WTC11 (cell line): ENCODE measurements around the gene PPP1R14C. TPM values are rescaled to one million over a fixed set of nuclear protein-coding genes. Genes with fewer than 3 reads are reported as not detected.

Experiments used
- ATAC-seq: fragments of 200-7000 bp; cut with Tn5 transposase; 2 replicates; pipeline ENCODE4 v1.10.0; 2021; ENCODE audit warnings: mild to moderate bottlenecking, moderate library complexity
- CTCF ChIA-PET: fragments of 300-600 bp; sonication (Branson Sonifier 250); formaldehyde crosslinking; loops from one replicate; lab custom pipeline; 2021; ENCODE audit warnings: antibody characterized with exemption; lab: Charles Lee
- POLR2A ChIA-PET: fragments of 350-600 bp; sonication (Branson Sonifier 250); formaldehyde crosslinking; loops from one replicate; lab custom pipeline; 2021; ENCODE audit warnings: antibody characterized with exemption; lab: Charles Lee
- DNase-seq: peaks from one replicate; pipeline ENCODE4 v3.0.0; 2021; ENCODE audit warnings: low spot score
- H3K27ac Mint-ChIP-seq: 2 replicates; pipeline ENCODE4 v1.8.0; 2021; ENCODE audit warnings: mixed read lengths
- H3K27me3 Mint-ChIP-seq: 2 replicates; pipeline ENCODE4 v1.8.0; 2021; ENCODE audit warnings: low read depth, mild to moderate bottlenecking, moderate library complexity, mixed read lengths
- H3K36me3 Mint-ChIP-seq: 2 replicates; pipeline ENCODE4 v1.8.0; 2021; ENCODE audit warnings: mixed read lengths
- H3K4me1 Mint-ChIP-seq: 2 replicates; pipeline ENCODE4 v1.8.0; 2022; ENCODE audit warnings: mixed read lengths
- H3K4me3 Mint-ChIP-seq: 2 replicates; pipeline ENCODE4 v1.8.0; 2021; ENCODE audit warnings: mild to moderate bottlenecking, moderate library complexity, mixed read lengths
- H3K9me3 Mint-ChIP-seq: 2 replicates; pipeline ENCODE4 v1.8.0; 2021; ENCODE audit warnings: mixed read lengths
- ATF1 ChIP-seq: sonication (generic); formaldehyde crosslinking; IDR thresholded peaks from 2 replicates; pipeline ENCODE4 v1.8.1; 2023; ENCODE audit warnings: mild to moderate bottlenecking, moderate library complexity, missing genetic modification reagents
- CREB1 ChIP-seq: sonication (generic); formaldehyde crosslinking; IDR thresholded peaks from 2 replicates; pipeline ENCODE4 v1.8.0; 2023; ENCODE audit warnings: mild to moderate bottlenecking, missing genetic modification reagents
- ELF4 ChIP-seq: sonication (generic); formaldehyde crosslinking; IDR thresholded peaks from 2 replicates; pipeline ENCODE4 v1.8.1; 2022; ENCODE audit warnings: low read depth, mild to moderate bottlenecking, moderate library complexity, missing genetic modification reagents
- ETV6 ChIP-seq: sonication (generic); formaldehyde crosslinking; IDR thresholded peaks from 2 replicates; pipeline ENCODE4 v1.8.1; 2022; ENCODE audit warnings: mild to moderate bottlenecking, missing genetic modification reagents
- MLX ChIP-seq: sonication (generic); formaldehyde crosslinking; IDR thresholded peaks from 2 replicates; pipeline ENCODE4 v1.8.1; 2023; ENCODE audit warnings: mild to moderate bottlenecking, missing genetic modification reagents, moderate library complexity
- NR2C2 ChIP-seq: sonication (generic); formaldehyde crosslinking; IDR thresholded peaks from 2 replicates; pipeline ENCODE4 v1.8.0; 2022; ENCODE audit warnings: mild to moderate bottlenecking, missing genetic modification reagents
- RELA ChIP-seq: sonication (generic); formaldehyde crosslinking; IDR thresholded peaks from 2 replicates; pipeline ENCODE4 v1.8.1; 2022; ENCODE audit warnings: missing genetic modification reagents, mild to moderate bottlenecking, borderline replicate concordance
- USF2 ChIP-seq: sonication (generic); formaldehyde crosslinking; IDR thresholded peaks from 2 replicates; pipeline ENCODE4 v1.8.1; 2023; ENCODE audit warnings: mild to moderate bottlenecking, missing genetic modification reagents, moderate library complexity
- ZNF317 ChIP-seq: sonication (generic); formaldehyde crosslinking; IDR thresholded peaks from 2 replicates; pipeline ENCODE4 v1.8.1; 2023; ENCODE audit warnings: low read depth, mild to moderate bottlenecking, moderate library complexity, missing genetic modification reagents, borderline replicate concordance
- ZNF416 ChIP-seq: fragments of 250-450 bp; sonication (Bioruptor Pico); IDR thresholded peaks from 2 replicates; pipeline ENCODE4 v1.9.0; 2021; ENCODE audit warnings: mild to moderate bottlenecking, inconsistent platforms
- ZNF423 ChIP-seq: fragments of 250-450 bp; sonication (Bioruptor Pico); IDR thresholded peaks from 2 replicates; pipeline ENCODE4 v2.1.2; 2022; ENCODE audit warnings: mild to moderate bottlenecking, moderate library complexity
- total RNA-seq: library from RNA; stranded (reverse); gene quantifications from 3 replicates; pipeline ENCODE4 v1.2.3, GENCODE V29; 2021
- TF ChIP-seq, protein P1 (sequence below): fragments of 250-450 bp; sonication (Bioruptor Pico); IDR thresholded peaks from 2 replicates; pipeline ENCODE4 v1.9.0; 2021; ENCODE audit warnings: mild to moderate bottlenecking
- TF ChIP-seq, protein P2 (sequence below): sonication (generic); formaldehyde crosslinking; IDR thresholded peaks from 2 replicates; pipeline ENCODE4 v1.8.1; 2022; ENCODE audit warnings: missing genetic modification reagents, borderline replicate concordance
- TF ChIP-seq, protein P3 (sequence below): sonication (generic); formaldehyde crosslinking; IDR thresholded peaks from 2 replicates; pipeline ENCODE4 v1.8.1; 2023; ENCODE audit warnings: mild to moderate bottlenecking, moderate library complexity, missing genetic modification reagents
- TF ChIP-seq, protein P4 (sequence below): fragments of 250-450 bp; sonication (Bioruptor Pico); conservative IDR thresholded peaks from 2 replicates; pipeline ENCODE4 v1.9.0; 2021; ENCODE audit warnings: mild to moderate bottlenecking
- TF ChIP-seq, protein P5 (sequence below): sonication (generic); formaldehyde crosslinking; IDR thresholded peaks from 2 replicates; pipeline ENCODE4 v1.8.1; 2023; ENCODE audit warnings: mild to moderate bottlenecking, missing genetic modification reagents
- TF ChIP-seq, protein P6 (sequence below): fragments of 200-600 bp; IDR thresholded peaks from 2 replicates; pipeline ENCODE4 v1.8.0; 2022; ENCODE audit warnings: antibody characterized with exemption
- TF ChIP-seq, protein P7 (sequence below): sonication (generic); formaldehyde crosslinking; IDR thresholded peaks from 2 replicates; pipeline ENCODE4 v1.8.0; 2023; ENCODE audit warnings: missing genetic modification reagents, mild to moderate bottlenecking, borderline replicate concordance
- TF ChIP-seq, protein P8 (sequence below): sonication (generic); formaldehyde crosslinking; conservative IDR thresholded peaks from 2 replicates; pipeline ENCODE4 v1.8.1; 2022; ENCODE audit warnings: mild to moderate bottlenecking, missing genetic modification reagents

Gene PPP1R14C
- total RNA-seq, 1 experiment from 2014 or later = 1.1 TPM

DNA sequence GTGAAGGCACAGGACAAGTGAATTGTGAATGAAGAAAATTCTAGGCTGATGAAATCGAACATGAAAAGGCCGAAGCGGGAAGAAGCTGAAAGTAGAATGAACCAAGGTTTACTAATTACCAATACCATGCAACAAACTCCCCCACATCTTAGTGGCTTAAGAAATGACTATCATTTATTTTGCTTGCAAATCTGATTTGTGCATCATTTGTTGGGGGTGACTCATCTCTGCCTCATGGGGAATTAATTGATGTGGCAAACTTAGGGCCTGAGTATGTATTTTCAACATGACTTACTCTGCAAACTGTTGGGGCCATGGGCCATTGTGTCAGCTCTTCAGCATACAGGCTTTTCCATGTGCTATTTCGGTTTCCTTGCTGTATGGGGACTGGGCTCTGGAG is 26.8 kb downstream of the PPP1R14C start:
- peaks cover 3% of the 10 kb centered on the region; the same call in 1 of the 2 replicates for H3K9me3 Mint-ChIP-seq
- no peaks in the 10 kb centered on the region for H3K36me3 Mint-ChIP-seq
- no peaks in the 10 kb centered on the region for H3K4me1 Mint-ChIP-seq
- TF ChIP-seq MLX (CRISPR knock-in tag) (no peak), RELA (CRISPR knock-in tag) (no peak), CREB1 (no peak), ZNF317 (CRISPR knock-in tag) (no peak), ZNF423 (no peak), ETV6 (no peak), USF2 (CRISPR knock-in tag) (no peak), ATF1 (no peak), NR2C2 (CRISPR knock-in tag) (no peak), ELF4 (CRISPR knock-in tag) (no peak), ZNF416 (CRISPR knock-in tag) (no peak)
- TF ChIP-seq, protein P1, sequence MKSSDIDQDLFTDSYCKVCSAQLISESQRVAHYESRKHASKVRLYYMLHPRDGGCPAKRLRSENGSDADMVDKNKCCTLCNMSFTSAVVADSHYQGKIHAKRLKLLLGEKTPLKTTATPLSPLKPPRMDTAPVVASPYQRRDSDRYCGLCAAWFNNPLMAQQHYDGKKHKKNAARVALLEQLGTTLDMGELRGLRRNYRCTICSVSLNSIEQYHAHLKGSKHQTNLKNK = no peak
- TF ChIP-seq, protein P2, sequence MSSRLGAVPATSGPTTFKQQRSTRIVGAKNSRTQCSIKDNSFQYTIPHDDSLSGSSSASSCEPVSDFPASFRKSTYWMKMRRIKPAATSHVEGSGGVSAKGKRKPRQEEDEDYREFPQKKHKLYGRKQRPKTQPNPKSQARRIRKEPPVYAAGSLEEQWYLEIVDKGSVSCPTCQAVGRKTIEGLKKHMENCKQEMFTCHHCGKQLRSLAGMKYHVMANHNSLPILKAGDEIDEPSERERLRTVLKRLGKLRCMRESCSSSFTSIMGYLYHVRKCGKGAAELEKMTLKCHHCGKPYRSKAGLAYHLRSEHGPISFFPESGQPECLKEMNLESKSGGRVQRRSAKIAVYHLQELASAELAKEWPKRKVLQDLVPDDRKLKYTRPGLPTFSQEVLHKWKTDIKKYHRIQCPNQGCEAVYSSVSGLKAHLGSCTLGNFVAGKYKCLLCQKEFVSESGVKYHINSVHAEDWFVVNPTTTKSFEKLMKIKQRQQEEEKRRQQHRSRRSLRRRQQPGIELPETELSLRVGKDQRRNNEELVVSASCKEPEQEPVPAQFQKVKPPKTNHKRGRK (CRISPR knock-in tag) = no peak
- TF ChIP-seq, protein P3, sequence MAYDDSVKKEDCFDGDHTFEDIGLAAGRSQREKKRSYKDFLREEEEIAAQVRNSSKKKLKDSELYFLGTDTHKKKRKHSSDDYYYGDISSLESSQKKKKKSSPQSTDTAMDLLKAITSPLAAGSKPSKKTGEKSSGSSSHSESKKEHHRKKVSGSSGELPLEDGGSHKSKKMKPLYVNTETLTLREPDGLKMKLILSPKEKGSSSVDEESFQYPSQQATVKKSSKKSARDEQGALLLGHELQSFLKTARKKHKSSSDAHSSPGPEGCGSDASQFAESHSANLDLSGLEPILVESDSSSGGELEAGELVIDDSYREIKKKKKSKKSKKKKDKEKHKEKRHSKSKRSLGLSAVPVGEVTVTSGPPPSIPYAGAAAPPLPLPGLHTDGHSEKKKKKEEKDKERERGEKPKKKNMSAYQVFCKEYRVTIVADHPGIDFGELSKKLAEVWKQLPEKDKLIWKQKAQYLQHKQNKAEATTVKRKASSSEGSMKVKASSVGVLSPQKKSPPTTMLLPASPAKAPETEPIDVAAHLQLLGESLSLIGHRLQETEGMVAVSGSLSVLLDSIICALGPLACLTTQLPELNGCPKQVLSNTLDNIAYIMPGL (CRISPR knock-in tag) = no peak
- TF ChIP-seq, protein P4, sequence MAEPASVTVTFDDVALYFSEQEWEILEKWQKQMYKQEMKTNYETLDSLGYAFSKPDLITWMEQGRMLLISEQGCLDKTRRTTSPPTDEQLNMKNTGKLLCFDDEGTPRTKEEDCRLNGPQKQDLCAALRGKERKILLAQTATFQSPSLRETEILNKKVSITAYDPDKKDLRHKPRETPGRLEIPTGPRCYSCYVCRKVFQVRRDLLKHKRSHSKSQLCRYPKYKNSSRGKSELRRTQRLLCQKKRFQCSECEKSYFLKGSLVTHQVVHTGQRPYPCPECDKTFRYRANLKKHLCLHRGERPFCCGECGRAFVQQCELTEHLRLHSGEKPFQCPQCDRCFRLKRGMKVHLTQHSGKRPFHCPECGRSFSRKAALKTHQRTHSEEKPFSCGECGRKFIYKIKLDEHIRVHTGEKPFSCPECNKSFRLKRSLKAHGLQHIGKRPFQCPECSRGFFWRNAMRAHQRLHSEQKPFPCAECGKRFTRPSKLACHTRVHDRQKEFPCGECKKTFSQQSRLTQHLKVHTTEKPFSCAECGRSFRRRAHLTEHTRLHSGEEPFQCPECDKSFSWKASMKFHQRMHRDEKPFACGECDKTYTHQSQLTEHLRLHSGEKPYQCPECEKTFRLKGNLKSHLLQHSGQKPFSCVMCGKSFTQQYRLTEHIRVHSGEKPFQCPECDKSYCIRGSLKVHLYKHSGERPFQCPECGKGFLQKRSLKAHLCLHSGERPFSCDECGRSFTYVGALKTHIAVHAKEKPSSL = no peak
- TF ChIP-seq, protein P5, sequence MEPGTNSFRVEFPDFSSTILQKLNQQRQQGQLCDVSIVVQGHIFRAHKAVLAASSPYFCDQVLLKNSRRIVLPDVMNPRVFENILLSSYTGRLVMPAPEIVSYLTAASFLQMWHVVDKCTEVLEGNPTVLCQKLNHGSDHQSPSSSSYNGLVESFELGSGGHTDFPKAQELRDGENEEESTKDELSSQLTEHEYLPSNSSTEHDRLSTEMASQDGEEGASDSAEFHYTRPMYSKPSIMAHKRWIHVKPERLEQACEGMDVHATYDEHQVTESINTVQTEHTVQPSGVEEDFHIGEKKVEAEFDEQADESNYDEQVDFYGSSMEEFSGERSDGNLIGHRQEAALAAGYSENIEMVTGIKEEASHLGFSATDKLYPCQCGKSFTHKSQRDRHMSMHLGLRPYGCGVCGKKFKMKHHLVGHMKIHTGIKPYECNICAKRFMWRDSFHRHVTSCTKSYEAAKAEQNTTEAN (CRISPR knock-in tag) = no peak
- TF ChIP-seq, protein P6, sequence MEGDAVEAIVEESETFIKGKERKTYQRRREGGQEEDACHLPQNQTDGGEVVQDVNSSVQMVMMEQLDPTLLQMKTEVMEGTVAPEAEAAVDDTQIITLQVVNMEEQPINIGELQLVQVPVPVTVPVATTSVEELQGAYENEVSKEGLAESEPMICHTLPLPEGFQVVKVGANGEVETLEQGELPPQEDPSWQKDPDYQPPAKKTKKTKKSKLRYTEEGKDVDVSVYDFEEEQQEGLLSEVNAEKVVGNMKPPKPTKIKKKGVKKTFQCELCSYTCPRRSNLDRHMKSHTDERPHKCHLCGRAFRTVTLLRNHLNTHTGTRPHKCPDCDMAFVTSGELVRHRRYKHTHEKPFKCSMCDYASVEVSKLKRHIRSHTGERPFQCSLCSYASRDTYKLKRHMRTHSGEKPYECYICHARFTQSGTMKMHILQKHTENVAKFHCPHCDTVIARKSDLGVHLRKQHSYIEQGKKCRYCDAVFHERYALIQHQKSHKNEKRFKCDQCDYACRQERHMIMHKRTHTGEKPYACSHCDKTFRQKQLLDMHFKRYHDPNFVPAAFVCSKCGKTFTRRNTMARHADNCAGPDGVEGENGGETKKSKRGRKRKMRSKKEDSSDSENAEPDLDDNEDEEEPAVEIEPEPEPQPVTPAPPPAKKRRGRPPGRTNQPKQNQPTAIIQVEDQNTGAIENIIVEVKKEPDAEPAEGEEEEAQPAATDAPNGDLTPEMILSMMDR = no peak
- TF ChIP-seq, protein P7, sequence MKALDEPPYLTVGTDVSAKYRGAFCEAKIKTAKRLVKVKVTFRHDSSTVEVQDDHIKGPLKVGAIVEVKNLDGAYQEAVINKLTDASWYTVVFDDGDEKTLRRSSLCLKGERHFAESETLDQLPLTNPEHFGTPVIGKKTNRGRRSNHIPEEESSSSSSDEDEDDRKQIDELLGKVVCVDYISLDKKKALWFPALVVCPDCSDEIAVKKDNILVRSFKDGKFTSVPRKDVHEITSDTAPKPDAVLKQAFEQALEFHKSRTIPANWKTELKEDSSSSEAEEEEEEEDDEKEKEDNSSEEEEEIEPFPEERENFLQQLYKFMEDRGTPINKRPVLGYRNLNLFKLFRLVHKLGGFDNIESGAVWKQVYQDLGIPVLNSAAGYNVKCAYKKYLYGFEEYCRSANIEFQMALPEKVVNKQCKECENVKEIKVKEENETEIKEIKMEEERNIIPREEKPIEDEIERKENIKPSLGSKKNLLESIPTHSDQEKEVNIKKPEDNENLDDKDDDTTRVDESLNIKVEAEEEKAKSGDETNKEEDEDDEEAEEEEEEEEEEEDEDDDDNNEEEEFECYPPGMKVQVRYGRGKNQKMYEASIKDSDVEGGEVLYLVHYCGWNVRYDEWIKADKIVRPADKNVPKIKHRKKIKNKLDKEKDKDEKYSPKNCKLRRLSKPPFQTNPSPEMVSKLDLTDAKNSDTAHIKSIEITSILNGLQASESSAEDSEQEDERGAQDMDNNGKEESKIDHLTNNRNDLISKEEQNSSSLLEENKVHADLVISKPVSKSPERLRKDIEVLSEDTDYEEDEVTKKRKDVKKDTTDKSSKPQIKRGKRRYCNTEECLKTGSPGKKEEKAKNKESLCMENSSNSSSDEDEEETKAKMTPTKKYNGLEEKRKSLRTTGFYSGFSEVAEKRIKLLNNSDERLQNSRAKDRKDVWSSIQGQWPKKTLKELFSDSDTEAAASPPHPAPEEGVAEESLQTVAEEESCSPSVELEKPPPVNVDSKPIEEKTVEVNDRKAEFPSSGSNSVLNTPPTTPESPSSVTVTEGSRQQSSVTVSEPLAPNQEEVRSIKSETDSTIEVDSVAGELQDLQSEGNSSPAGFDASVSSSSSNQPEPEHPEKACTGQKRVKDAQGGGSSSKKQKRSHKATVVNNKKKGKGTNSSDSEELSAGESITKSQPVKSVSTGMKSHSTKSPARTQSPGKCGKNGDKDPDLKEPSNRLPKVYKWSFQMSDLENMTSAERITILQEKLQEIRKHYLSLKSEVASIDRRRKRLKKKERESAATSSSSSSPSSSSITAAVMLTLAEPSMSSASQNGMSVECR (CRISPR knock-in tag) = no peak
- TF ChIP-seq, protein P8, sequence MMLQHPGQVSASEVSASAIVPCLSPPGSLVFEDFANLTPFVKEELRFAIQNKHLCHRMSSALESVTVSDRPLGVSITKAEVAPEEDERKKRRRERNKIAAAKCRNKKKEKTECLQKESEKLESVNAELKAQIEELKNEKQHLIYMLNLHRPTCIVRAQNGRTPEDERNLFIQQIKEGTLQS (CRISPR knock-in tag) = no peak
- no peaks in the 10 kb centered on the region; the same call in 1 of the 2 replicates for H3K27me3 Mint-ChIP-seq
- no peak overlapping the region for H3K4me3 Mint-ChIP-seq
- ATAC-seq (no peak), DNase-seq (no peak)
- POLR2A ChIA-PET = no interaction called here
- CTCF ChIA-PET = no interaction called here
- H3K27ac Mint-ChIP-seq = no peak overlapping the region
